Neural cell (in vitro differentiated cells): Measurements from ENCODE around the gene NXPH3. TPM values are rescaled to one million over a fixed set of nuclear protein-coding genes. Genes with fewer than 3 reads are reported as not detected.

Experiments
- H2AFZ ChIP-seq: fragments of 200-600, 300-800 bp; sonication (generic), shearing (Covaris generic); 2 replicates; pipeline ENCODE4 v1.6.0; 2014; ENCODE audit warnings: low read depth, mild to moderate bottlenecking, antibody characterized with exemption, low read length, moderate library complexity
- H3F3A ChIP-seq: fragments of 200-600 bp; shearing (Covaris generic); 2 replicates; pipeline ENCODE4 v1.6.1; 2016; ENCODE audit warnings: mild to moderate bottlenecking, moderate library complexity, mixed read lengths, antibody characterized with exemption, low read length; ENCODE audit not compliant: insufficient read depth, poor library complexity, severe bottlenecking
- H3K27ac ChIP-seq: fragments of 200-600, 300-800 bp; sonication (generic), shearing (Covaris generic); 2 replicates; pipeline ENCODE4 v1.5.1; 2014; ENCODE audit warnings: mild to moderate bottlenecking, low read length, moderate library complexity
- H3K27me3 ChIP-seq: fragments of 300-800, 200-600 bp; sonication (generic), shearing (Covaris generic); 2 replicates; pipeline ENCODE4 v1.6.0; 2014; ENCODE audit warnings: mild to moderate bottlenecking, low read depth, low read length, moderate library complexity; ENCODE audit not compliant: insufficient read depth
- H3K36me3 ChIP-seq: fragments of 300-800, 200-600 bp; sonication (generic), shearing (Covaris generic); 2 replicates; pipeline ENCODE4 v1.5.1; 2014; ENCODE audit warnings: mild to moderate bottlenecking, antibody characterized with exemption, low read length, moderate library complexity; ENCODE audit not compliant: insufficient read depth
- H3K4me2 ChIP-seq: fragments of 300-800, 200-600 bp; sonication (generic), shearing (Covaris generic); 2 replicates; pipeline ENCODE4 v1.6.0; 2014; ENCODE audit warnings: mild to moderate bottlenecking, low read length
- H3K4me3 ChIP-seq: fragments of 300-800, 200-600 bp; sonication (generic), shearing (Covaris generic); 2 replicates; pipeline ENCODE4 v1.5.1; 2014; ENCODE audit warnings: mild to moderate bottlenecking, low read length, moderate library complexity
- H3K79me2 ChIP-seq: fragments of 200-600 bp; shearing (Covaris generic); replicated peaks from 2 replicates; pipeline ENCODE4 v1.6.0; 2014; ENCODE audit warnings: mild to moderate bottlenecking, low read length, moderate library complexity; ENCODE audit not compliant: insufficient read depth
- H3K9ac ChIP-seq: fragments of 300-800, 200-600 bp; sonication (generic), shearing (Covaris generic); 2 replicates; pipeline ENCODE4 v1.6.1; 2016; ENCODE audit warnings: mild to moderate bottlenecking, low read length, mixed read lengths
- H3K9me2 ChIP-seq: fragments of 200-600 bp; shearing (Covaris generic); 2 replicates; pipeline ENCODE4 v1.6.1; 2016; ENCODE audit warnings: mild to moderate bottlenecking, low read length, mixed read lengths; ENCODE audit not compliant: insufficient read depth
- H3K9me3 ChIP-seq: fragments of 200-600, 300-800 bp; sonication (generic), shearing (Covaris generic); 2 replicates; pipeline ENCODE4 v1.6.1; 2016; ENCODE audit warnings: mild to moderate bottlenecking, mixed run types, low read length, moderate library complexity, mixed read lengths
- H4K20me1 ChIP-seq: fragments of 200-600 bp; shearing (Covaris generic); 2 replicates; pipeline ENCODE4 v1.6.1; 2016; ENCODE audit warnings: mild to moderate bottlenecking, mixed run types; ENCODE audit not compliant: insufficient read depth
- CTCF ChIP-seq: fragments of 450-650 bp; IDR thresholded peaks from 2 replicates; pipeline ENCODE4 v1.5.1; 2014; ENCODE audit warnings: antibody characterized with exemption, mild to moderate bottlenecking, moderate library complexity; ENCODE audit not compliant: poor library complexity, severe bottlenecking
- EP300 ChIP-seq: fragments of 450-650 bp; conservative IDR thresholded peaks from 2 replicates; pipeline ENCODE4 v1.6.1; 2014; ENCODE audit warnings: antibody characterized with exemption, mild to moderate bottlenecking, moderate library complexity; ENCODE audit not compliant: poor library complexity, severe bottlenecking
- EZH2 ChIP-seq: fragments of 200-600, 300-800 bp; shearing (Covaris generic), sonication (generic); IDR thresholded peaks from 2 replicates; pipeline ENCODE4 v1.6.1; 2014; ENCODE audit warnings: antibody characterized with exemption, low read length, borderline replicate concordance, mild to moderate bottlenecking; ENCODE audit not compliant: insufficient read depth, poor library complexity, severe bottlenecking
- MXI1 ChIP-seq: fragments of 450-650 bp; conservative IDR thresholded peaks from 2 replicates; pipeline ENCODE4 v1.6.1; 2014; ENCODE audit warnings: antibody characterized with exemption, mild to moderate bottlenecking; ENCODE audit not compliant: poor library complexity, severe bottlenecking
- POLR2AphosphoS5 ChIP-seq: IDR thresholded peaks from 2 replicates; pipeline ENCODE4 v1.6.1; 2012
- RAD21 ChIP-seq: fragments of 450-650 bp; conservative IDR thresholded peaks from 2 replicates; pipeline ENCODE4 v1.6.1; 2014; ENCODE audit warnings: antibody characterized with exemption, mild to moderate bottlenecking, moderate library complexity
- REST ChIP-seq: IDR thresholded peaks from 2 replicates; pipeline ENCODE4 v1.6.1; 2012; ENCODE audit warnings: borderline replicate concordance
- SMC3 ChIP-seq: fragments of 450-650 bp; conservative IDR thresholded peaks from 2 replicates; pipeline ENCODE4 v1.6.1; 2014; ENCODE audit warnings: antibody characterized with exemption, mild to moderate bottlenecking, moderate library complexity; ENCODE audit not compliant: poor library complexity
- TAF1 ChIP-seq: IDR thresholded peaks from 2 replicates; pipeline ENCODE4 v1.6.1; 2012; ENCODE audit warnings: low read depth
- polyA plus RNA-seq: library from polyadenylated mRNA; depleted of rRNA; stranded (reverse); fragments of >200 nt; gene quantifications from 2 replicates; pipeline ENCODE4 v1.2.3, GENCODE V29; 2014

The NXPH3 gene
- polyA plus RNA-seq, 1 donor from 2014 or later = 2.4 TPM

- peaks cover 14% of the 10 kb centered on the region for H3K36me3 ChIP-seq
- H4K20me1 ChIP-seq = no peaks in the 10 kb centered on the region
- no peak overlapping the region for H3K4me3 ChIP-seq
- H2AFZ ChIP-seq = no peak overlapping the region
- no peaks in the 10 kb centered on the region for H3K79me2 ChIP-seq
- no peaks in the 10 kb centered on the region for H3F3A ChIP-seq
- no peak for TF ChIP-seq MXI1
- TF ChIP-seq EP300 = no peak
- no peak for TF ChIP-seq EZH2
- no peak for TF ChIP-seq POLR2AphosphoS5
- no peak for TF ChIP-seq TAF1
- TF ChIP-seq RAD21 = no peak
- no peak for TF ChIP-seq REST
- no peak for TF ChIP-seq CTCF
- TF ChIP-seq SMC3 = no peak
- H3K9me3 ChIP-seq = no peaks in the 10 kb centered on the region
- H3K27ac ChIP-seq = no peak overlapping the region
- H3K4me2 ChIP-seq = no peak overlapping the region
- no peaks in the 10 kb centered on the region for H3K27me3 ChIP-seq
- H3K9ac ChIP-seq = no peak overlapping the region
- no peaks in the 10 kb centered on the region for H3K9me2 ChIP-seq
Measured at GRCh38 chr17:49600949-49601348, 25.3 kb downstream of the NXPH3 start.

- H3K36me3 ChIP-seq = peaks cover 14% of the 10 kb centered on the region
- H3F3A ChIP-seq = no peaks in the 10 kb centered on the region
- H3K9me3 ChIP-seq = no peaks in the 10 kb centered on the region
- TF ChIP-seq RAD21 (no peak), CTCF (no peak), POLR2AphosphoS5 (no peak), EZH2 (no peak), SMC3 (no peak), EP300 (no peak), REST (no peak), MXI1 (no peak), TAF1 (no peak)
- H4K20me1 ChIP-seq = no peaks in the 10 kb centered on the region
- H3K9ac ChIP-seq = no peak overlapping the region
- no peaks in the 10 kb centered on the region for H3K27me3 ChIP-seq
- no peaks in the 10 kb centered on the region for H3K79me2 ChIP-seq
- no peak overlapping the region for H2AFZ ChIP-seq
- H3K9me2 ChIP-seq = no peaks in the 10 kb centered on the region
- no peak overlapping the region for H3K4me2 ChIP-seq
- H3K27ac ChIP-seq = no peak overlapping the region
- H3K4me3 ChIP-seq = no peak overlapping the region
Measured at GRCh38 chr17:49602783-49603182, 27.1 kb downstream of the NXPH3 start.
